K562 (cell line): ENCODE measurements around the gene DHRS11.

Experiments
- EZH2 ChIP-seq: IDR thresholded peaks from 2 replicates; pipeline ENCODE4 v1.6.1; 2012; ENCODE audit warnings: low read depth, mild to moderate bottlenecking, inconsistent platforms, low read length, borderline replicate concordance
- POLR2A ChIP-seq: fragments of 450-650 bp; conservative IDR thresholded peaks from 2 replicates; pipeline ENCODE4 v1.6.1; 2016
- POLR2AphosphoS5 ChIP-seq: IDR thresholded peaks from 2 replicates; pipeline ENCODE4 v1.6.1; 2011; ENCODE audit warnings: mild to moderate bottlenecking, low read depth, low read length, moderate library complexity; ENCODE audit not compliant: control insufficient read depth, insufficient read depth
- RAD21 ChIP-seq, 2 experiments: fragments of 250-450 bp in 1 of 2; fragments of 450-650 bp in 1 of 2; sonication (Bioruptor Pico) in 1 of 2; formaldehyde crosslinking in 1 of 2; IDR thresholded peaks in 1 of 2; conservative IDR thresholded peaks in 1 of 2; 2 replicates each; pipeline versions ENCODE4 v1.4.0 to v1.8.0; 2020 to 2022; ENCODE audit warnings: mild to moderate bottlenecking in 2 of 2, moderate library complexity in 1 of 2
- SMAD4 ChIP-seq: fragments of 250-450 bp; sonication (Bioruptor Pico); conservative IDR thresholded peaks from 2 replicates; pipeline ENCODE4 v1.8.0; 2021; ENCODE audit warnings: inconsistent platforms, mild to moderate bottlenecking, moderate library complexity
- ZKSCAN1 ChIP-seq: fragments of 150-350 bp; IDR thresholded peaks from 2 replicates; pipeline ENCODE4 v1.6.1; 2016; ENCODE audit warnings: low read depth, low read length
- ZNF217 ChIP-seq: sonication (generic); formaldehyde crosslinking; IDR thresholded peaks from 2 replicates; pipeline ENCODE4 v1.8.0; 2022; ENCODE audit warnings: mild to moderate bottlenecking, missing genetic modification reagents
- TF ChIP-seq, protein P1 (sequence below), 2 experiments: fragments of 450-650 bp in 1 of 2; sonication (generic) in 1 of 2; formaldehyde crosslinking; conservative IDR thresholded peaks; 2 replicates each; pipeline versions ENCODE4 v1.4.0 to v1.8.1; 2020 to 2022; ENCODE audit warnings: mild to moderate bottlenecking in 1 of 2, missing genetic modification reagents in 1 of 2
- TF ChIP-seq, protein P2 (sequence below): sonication (generic); formaldehyde crosslinking; IDR thresholded peaks from 2 replicates; pipeline ENCODE4 v1.8.0; 2022; ENCODE audit warnings: mild to moderate bottlenecking, missing genetic modification reagents

DNA sequence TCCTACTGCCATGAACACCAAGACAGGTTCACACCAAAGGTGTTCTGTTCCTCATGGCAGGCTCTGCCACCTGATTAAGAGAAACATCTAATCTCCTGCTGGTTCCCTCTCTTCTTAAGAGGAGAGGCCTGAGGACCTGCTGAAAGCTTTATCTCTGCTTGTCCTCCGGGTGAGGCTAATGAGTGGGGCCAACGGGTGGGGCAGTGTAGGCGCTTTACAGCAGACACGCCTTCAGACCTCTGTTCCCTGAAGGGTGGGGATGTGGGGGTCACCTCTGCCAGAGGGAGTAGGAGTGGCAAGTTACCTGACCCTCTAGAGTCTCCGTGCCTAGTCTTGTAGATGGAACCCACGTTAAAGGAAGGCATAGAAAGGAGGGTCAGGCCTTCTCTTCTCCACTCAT lies 5.5 kb downstream of the DHRS11 start:
- TF ChIP-seq ZNF217 (CRISPR knock-in tag) (no peak), RAD21 (CRISPR knock-in tag; conservative IDR thresholded peaks at IDR 0.05 in 1 of 2, IDR thresholded peaks at IDR 0.05 in 1 of 2) (no peak), POLR2A (no peak), EZH2 (no peak), ZKSCAN1 (no peak), POLR2AphosphoS5 (no peak), SMAD4 (CRISPR knock-in tag) (no peak)
- TF ChIP-seq, protein P1, sequence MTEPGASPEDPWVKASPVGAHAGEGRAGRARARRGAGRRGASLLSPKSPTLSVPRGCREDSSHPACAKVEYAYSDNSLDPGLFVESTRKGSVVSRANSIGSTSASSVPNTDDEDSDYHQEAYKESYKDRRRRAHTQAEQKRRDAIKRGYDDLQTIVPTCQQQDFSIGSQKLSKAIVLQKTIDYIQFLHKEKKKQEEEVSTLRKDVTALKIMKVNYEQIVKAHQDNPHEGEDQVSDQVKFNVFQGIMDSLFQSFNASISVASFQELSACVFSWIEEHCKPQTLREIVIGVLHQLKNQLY (CRISPR knock-in tag; conservative IDR thresholded peaks at IDR 0.05): no peak
- TF ChIP-seq, protein P2, sequence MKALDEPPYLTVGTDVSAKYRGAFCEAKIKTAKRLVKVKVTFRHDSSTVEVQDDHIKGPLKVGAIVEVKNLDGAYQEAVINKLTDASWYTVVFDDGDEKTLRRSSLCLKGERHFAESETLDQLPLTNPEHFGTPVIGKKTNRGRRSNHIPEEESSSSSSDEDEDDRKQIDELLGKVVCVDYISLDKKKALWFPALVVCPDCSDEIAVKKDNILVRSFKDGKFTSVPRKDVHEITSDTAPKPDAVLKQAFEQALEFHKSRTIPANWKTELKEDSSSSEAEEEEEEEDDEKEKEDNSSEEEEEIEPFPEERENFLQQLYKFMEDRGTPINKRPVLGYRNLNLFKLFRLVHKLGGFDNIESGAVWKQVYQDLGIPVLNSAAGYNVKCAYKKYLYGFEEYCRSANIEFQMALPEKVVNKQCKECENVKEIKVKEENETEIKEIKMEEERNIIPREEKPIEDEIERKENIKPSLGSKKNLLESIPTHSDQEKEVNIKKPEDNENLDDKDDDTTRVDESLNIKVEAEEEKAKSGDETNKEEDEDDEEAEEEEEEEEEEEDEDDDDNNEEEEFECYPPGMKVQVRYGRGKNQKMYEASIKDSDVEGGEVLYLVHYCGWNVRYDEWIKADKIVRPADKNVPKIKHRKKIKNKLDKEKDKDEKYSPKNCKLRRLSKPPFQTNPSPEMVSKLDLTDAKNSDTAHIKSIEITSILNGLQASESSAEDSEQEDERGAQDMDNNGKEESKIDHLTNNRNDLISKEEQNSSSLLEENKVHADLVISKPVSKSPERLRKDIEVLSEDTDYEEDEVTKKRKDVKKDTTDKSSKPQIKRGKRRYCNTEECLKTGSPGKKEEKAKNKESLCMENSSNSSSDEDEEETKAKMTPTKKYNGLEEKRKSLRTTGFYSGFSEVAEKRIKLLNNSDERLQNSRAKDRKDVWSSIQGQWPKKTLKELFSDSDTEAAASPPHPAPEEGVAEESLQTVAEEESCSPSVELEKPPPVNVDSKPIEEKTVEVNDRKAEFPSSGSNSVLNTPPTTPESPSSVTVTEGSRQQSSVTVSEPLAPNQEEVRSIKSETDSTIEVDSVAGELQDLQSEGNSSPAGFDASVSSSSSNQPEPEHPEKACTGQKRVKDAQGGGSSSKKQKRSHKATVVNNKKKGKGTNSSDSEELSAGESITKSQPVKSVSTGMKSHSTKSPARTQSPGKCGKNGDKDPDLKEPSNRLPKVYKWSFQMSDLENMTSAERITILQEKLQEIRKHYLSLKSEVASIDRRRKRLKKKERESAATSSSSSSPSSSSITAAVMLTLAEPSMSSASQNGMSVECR (CRISPR knock-in tag): no peak
